ENCODE measurements around the gene MRAP. TPM values are rescaled to one million over a fixed set of nuclear protein-coding genes. Genes with fewer than 3 reads are reported as not detected.
A peak's percentile ranks its signal among the peaks of the same experiment; 100 is the strongest.

The MRAP gene
- polyA plus RNA-seq, 3 donors: not detected

DNA sequence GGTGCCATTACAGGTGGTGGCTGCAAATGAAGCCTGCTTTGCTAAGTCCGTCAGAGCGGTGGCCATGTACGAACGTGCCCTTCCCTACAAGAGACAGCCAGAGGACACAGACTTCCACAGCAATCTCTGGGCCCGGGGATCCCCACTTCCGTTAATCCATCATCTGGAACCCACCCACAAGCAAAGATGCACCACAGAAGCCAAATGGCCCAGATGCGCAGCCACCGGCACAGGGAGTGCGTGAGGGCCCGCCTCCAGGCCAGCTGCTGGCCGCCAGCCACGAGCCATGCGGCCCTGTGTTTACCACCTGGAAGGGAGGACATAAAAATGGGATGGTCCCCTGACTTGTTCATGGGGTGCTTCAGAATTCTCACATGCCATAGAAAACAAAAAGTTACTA lies 22.1 kb downstream of the MRAP start:
- no peak for DNase-seq (ENCODE audit: low read depth in 3 of 3, low spot score in 2 of 3)

GRCh38 chr21:32321480-32321879 lies 22.8 kb downstream of the MRAP start:
- DNase-seq (ENCODE audit: low read depth in 3 of 3, low spot score in 2 of 3): no peak

GRCh38 chr21:32322103-32322502 lies 23.4 kb downstream of the MRAP start:
- DNase-seq (ENCODE audit: low read depth in 3 of 3, low spot score in 2 of 3): no peak

- DNase-seq (ENCODE audit: low read depth in 3 of 3, low spot score in 2 of 3): no peak
Observed at GRCh38 chr21:32322676-32323075, 24.0 kb downstream of the MRAP start.

GRCh38 chr21:32325706-32326105 lies 27.1 kb downstream of the MRAP start:
- no peak for DNase-seq (ENCODE audit: low read depth in 3 of 3, low spot score in 2 of 3)

- DNase-seq (ENCODE audit: low read depth in 3 of 3, low spot score in 2 of 3): no peak
Observed at GRCh38 chr21:32328595-32328994, 29.9 kb downstream of the MRAP start.

DNA sequence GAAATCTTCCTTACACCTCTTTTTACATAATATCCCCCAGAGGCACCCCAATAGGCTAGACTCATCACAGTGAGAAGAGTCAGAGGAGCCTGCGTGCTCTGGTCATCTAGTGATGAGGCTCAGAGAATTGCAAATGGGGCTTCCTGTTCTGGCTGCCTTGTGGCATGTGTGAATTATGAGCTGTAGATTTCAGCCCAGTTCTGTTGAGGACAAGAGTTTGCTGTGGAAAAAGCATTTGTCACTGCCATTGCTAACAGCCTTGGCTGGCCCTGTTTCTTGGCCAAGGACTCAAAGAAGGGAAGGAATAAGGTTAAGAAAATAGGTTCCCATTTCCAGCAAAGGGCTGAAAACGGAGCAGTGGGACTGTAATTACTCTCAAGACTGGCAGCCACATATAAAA lies 30.7 kb downstream of the MRAP start:
- peak in 2 of 3 donors; percentile 29 to 46 for DNase-seq (ENCODE audit: low read depth in 3 of 3, low spot score in 2 of 3)

DNA sequence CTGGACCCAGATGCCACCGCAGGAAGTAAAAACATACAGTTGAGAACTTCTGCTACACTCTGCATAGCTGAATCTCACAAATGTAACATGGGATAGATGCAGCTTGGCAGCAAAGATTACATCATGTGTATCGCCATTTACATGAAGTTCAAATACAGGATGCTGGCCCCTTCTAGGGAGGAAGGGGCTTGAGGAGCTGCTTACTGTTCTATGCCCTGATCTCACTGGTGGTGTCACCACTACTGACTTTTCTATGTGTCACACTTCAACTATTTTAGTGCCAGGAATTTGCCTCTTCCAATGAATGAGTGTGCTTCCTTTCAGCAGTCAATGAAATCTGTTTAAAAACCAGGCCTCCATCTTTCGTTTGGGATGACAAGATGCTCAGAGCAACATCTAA lies 31.1 kb downstream of the MRAP start:
- DNase-seq (ENCODE audit: low read depth in 3 of 3, low spot score in 2 of 3): no peak

GRCh38 chr21:32330784-32331311 lies 32.2 kb downstream of the MRAP start:
- no peak for DNase-seq (ENCODE audit: low read depth in 3 of 3, low spot score in 2 of 3)

GRCh38 chr21:32331444-32332305 lies 33.0 kb downstream of the MRAP start:
- no peak for DNase-seq (ENCODE audit: low read depth in 3 of 3, low spot score in 2 of 3)

DNA sequence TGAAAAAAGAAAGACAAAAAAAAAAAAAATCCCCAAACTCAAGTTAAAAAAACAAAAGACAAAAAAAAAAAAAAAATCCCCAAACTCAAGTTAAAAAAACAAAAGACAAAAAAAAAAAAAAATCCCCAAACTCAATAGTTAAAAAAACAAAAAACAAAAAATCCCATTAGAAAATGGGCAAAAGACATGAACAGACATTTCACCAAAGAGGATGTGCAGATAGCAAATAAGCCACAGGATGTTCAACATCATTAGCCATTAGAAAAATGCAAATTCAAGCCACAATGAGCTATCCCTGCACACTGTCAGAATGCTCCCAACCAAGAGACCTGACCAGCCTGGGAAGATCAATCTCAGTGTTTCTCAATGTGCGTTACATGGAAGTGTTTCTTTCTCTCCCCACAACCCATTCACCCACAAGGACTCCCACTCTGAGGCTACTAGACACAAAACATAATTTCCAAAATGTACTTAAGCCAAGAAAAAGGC lies 33.9 kb downstream of the MRAP start:
- no peak for DNase-seq (ENCODE audit: low read depth in 3 of 3, low spot score in 2 of 3)

DNA sequence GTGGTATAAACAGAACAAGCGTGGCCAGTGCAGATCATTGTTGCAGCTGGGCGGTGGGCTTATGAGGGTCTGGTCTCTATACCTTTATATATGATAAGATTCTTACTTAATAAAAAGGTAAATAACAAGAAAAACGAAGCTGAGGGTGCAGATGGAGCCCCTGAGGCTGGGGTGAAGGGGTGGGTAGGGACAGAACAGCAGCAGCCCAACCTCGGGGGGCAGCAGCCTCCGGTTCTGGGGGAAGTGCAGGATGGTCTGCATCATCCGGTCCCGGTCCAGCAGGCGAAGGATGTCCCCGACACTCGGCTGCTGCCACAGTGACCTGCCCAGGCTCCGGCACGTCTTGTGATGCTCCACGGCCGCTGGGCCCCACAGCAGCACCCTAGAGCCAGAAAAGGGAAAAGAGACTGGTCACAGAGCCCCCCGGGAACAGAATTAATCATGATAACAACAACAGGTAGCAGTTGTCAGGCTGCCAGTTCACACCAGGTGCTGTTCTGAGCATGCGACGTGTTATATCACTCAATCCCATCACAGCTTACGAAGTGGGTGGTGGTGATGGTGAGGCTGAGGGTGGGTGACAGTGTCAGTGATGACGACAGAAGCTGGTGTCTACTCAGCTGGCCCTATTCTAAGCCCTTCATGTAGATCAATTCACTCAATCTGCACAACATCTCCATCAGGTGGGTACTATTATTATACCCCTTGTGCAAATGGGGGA lies 35.5 kb downstream of the MRAP start:
- DNase-seq (ENCODE audit: low read depth in 3 of 3, low spot score in 2 of 3): no peak

DNA sequence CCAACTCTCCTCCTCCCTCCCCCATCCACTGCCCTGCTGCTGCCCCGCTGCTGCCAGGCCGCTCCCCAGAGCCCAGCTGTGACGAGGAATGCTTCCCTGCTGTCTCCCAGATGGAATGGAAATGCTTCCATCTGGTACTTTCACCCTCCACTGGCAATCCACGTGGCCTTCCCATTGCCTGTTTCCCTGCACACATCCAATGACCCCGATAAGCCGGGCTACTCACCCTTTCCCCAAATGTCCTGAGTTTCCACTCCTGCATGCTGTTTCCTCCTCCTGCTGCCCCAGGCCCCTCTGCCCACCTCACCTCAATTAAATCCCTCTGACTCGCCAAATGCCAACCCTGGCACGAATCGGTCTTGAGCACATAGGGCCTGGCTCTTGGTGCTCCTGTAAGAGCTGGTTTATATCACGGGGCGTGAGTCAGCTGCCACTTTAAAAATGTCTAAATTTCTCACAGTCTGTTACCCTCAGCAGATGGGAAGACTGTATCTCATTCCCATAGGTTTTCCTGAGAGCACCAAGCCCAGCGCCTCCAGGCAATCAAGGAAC lies 36.4 kb downstream of the MRAP start:
- no peak for DNase-seq (ENCODE audit: low read depth in 3 of 3, low spot score in 2 of 3)

DNA sequence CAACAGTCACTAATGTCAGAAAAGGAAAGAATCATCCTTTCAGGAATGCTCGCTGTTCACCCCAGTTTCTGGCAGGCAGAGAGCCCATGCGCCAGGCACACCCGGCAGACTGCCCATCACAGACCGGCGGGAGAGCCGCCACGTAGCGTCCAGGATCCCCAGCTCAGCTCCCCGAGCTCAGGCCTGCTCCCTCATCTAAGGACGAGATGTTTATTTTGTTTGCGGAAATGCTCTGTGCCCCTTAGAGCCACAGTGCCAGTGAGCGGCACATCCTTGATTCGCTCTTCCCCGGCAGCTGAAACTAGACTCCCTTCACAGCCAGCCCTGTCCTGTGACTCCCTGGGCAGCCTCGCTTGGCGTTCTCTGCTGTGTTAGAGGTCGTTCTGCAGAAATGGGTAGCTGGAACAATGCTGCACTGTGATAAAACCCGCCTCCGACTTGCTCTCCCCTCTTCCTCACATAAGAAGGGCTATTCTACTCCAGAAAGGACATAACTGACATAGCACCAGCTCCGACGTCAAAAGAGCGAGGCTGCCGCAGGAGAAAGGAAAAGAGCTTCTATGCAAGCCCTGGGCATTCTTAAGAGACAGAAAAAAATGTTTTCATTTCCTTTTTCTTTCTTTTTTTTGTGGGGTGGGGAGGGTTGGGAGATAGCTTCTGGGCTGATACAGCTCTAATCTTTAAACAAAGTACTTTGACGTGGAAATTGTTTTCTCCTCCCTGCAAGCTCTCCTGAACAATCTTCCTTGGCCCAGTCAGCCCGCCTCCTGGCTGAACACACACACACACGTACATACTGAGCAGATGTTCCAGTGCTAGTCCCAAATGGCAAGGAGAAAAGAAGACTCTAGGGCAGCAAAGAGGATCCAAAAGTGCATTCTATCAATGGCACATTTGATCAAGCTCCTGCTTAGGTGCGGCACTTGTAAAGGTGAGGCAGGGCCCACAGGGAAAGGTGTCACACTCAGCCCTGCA lies 37.2 kb downstream of the MRAP start:
- DNase-seq (ENCODE audit: low read depth in 3 of 3, low spot score in 2 of 3): no peak

- no peak for DNase-seq (ENCODE audit: low read depth in 3 of 3, low spot score in 2 of 3)
Observed at GRCh38 chr21:32336711-32337110, 38.1 kb downstream of the MRAP start.

GRCh38 chr21:32337206-32337605 lies 38.6 kb downstream of the MRAP start:
- DNase-seq (ENCODE audit: low read depth in 3 of 3, low spot score in 2 of 3): no peak

GRCh38 chr21:32338209-32338921 lies 39.7 kb downstream of the MRAP start:
- DNase-seq (ENCODE audit: low read depth in 3 of 3, low spot score in 2 of 3): no peak

- DNase-seq (ENCODE audit: low read depth in 3 of 3, low spot score in 2 of 3): no peak
Observed at GRCh38 chr21:32340863-32341848, 42.5 kb downstream of the MRAP start.
